ENCODE data around the gene GRXCR2. TPM values are rescaled to one million over a fixed set of nuclear protein-coding genes. Genes with fewer than 3 reads are reported as not detected.
"Not testable (repeated sequence)": the region's sequence is repeated elsewhere in the genome, so short reads cannot be mapped to it uniquely, and the experiment has no call there.

Gene GRXCR2
- total RNA-seq, 1 donor from 2014 or later: not detected

DNA sequence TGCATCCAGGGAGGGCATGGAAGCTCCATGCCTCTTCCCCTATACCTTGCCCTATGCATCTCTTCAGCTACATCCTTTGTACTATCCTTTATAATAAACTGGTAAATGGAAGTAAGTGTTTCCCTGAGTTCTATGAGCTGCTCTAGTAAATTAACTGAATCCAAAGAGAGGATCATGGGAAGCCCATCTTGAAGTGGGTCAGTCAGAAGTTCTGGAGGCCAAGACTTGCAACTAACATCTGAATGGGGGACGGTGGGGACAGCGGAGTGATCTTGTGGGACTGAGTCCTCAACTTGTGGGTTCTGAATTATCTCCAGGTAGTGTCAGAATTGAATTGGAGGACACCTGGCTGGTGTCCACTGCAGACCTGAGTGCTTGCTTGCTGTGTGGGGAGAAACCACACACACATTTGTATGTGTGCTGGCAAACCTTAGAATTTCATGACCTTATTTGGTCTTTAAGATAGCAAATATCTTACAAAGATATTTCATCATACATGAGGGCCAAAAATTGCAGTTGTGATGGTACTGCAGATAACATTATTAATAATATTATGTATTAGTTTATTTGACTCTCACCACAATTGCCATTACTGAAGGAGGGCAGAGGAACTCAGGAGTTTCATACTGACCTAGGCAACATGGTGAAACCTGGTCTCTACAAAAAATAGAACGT is 32.2 kb downstream of the GRXCR2 start:
- ATAC-seq (no peak), DNase-seq (ENCODE audit: low spot score) (no peak)

- DNase-seq (ENCODE audit: low spot score) (no peak), ATAC-seq (no peak)
Observed at GRCh38 chr5:145838276-145838675, 34.5 kb downstream of the GRXCR2 start.

DNA sequence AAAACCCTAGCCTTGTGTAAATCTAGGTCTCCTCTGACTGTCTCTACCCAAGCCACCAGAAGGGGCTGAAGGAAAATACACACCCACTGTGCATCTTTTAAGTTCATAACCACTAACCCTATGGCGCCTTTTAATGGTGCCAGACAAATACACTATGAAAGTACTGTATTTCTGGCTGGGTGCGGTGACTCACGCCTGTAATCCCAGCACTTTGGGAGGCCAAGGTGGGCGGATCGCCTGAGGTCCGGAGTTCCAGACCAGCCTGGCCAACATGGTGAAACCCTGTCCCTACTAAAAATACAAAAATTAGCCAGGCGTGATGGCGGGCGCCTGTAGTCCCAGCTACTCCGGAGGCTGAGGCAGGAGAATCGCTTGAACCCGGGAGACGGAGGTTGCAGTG is 36.6 kb downstream of the GRXCR2 start:
- not testable (repeated sequence) for ATAC-seq; DNase-seq (ENCODE audit: low spot score)

DNA sequence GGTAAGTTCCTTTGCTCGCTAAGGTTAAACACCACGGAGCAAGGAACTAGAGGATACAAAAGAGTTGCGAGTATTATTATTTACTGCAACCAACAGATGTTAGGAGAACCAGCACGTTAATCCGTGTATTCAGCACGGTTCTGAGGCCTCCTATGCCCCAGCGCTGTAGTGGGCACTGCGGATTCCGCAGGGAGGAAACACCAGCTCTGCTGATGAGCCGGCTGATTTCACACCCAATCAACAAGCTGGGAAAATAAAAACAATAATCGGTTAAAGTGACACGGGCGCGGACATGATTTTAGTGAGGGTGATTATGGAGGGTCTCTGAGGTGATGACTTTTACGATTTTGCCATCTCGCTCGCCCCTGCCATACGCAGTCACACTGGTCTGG is 37.0 kb downstream of the GRXCR2 start:
- DNase-seq (ENCODE audit: low spot score): no peak
- ATAC-seq: no peak

DNA sequence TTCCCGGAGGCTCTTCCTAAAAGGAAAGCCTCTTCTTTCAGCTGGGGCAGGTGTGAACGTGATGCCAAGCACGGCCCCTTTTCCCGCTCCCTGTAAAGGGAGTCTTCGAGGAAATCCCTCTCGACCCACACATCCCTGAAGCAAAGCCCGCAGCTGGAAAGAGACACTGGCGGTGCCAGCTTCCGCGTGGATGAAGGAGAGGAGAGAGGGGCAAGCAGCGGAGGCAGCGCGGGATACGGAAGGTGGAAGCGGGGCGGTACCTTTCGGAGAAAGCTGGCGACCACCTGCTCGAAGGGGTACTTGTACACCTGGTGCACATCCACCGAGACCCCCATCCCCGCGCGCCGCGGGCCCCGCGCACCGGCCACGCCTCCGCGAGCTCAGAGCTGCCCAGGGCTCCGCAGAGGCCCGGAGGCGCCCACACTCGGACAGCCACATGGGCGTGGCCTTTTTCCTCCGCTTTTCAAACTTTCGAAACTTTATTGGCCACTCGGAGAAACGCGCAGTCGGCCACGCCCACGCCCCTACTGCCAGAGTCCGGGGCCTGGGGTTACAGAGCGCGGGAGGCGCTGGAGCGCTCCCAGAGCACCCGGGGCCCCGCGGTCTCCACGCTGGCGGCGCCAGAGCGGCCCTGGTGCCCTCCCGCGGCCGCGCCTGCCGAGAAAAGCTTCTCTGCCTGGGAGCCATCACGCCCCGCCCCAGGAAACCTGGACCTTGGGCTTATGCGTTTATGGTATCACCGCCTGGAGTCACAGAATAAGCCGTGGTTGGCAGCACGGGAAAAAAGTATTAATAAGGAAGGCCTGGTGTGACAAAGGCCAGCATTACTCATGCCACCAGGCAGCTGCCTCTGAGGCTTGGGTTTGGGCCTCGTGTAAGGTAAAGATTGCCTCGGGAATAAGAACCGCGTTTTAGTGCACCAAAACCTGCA is 37.6 kb downstream of the GRXCR2 start, which contains the start of gene PRELID2:
Gene PRELID2, minus strand, starts transcription at position 426 of the 931 bp plus-strand sequence. Its CDS starts 91 bp downstream, at position 335.
- peak; percentile 93 for DNase-seq (ENCODE audit: low spot score)
- peak; percentile 94 for ATAC-seq

DNA sequence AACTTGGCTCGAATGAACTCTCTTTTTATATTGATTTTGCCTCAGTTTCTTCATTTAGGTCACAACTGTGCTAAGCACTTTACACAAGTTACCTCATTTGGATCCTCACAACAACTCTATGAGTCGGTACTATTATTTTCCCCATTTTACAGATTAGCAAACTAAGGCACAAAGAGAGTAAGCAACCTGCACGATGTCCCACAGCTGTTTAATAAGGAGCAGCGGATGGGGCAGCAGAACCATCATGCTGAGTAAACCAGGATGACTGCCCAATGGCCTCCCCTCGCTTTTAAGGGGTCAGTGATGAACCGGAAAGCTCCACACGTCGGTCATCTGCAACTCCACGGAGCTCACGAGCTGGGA is 38.3 kb downstream of the GRXCR2 start:
- ATAC-seq: no peak
- no peak for DNase-seq (ENCODE audit: low spot score)

- ATAC-seq (no peak), DNase-seq (ENCODE audit: low spot score) (no peak)
Observed at GRCh38 chr5:145833631-145834200, 39.1 kb downstream of the GRXCR2 start.

GRCh38 chr5:145830594-145830993 is 42.2 kb downstream of the GRXCR2 start:
- ATAC-seq (no peak), DNase-seq (ENCODE audit: low spot score) (no peak)

DNA sequence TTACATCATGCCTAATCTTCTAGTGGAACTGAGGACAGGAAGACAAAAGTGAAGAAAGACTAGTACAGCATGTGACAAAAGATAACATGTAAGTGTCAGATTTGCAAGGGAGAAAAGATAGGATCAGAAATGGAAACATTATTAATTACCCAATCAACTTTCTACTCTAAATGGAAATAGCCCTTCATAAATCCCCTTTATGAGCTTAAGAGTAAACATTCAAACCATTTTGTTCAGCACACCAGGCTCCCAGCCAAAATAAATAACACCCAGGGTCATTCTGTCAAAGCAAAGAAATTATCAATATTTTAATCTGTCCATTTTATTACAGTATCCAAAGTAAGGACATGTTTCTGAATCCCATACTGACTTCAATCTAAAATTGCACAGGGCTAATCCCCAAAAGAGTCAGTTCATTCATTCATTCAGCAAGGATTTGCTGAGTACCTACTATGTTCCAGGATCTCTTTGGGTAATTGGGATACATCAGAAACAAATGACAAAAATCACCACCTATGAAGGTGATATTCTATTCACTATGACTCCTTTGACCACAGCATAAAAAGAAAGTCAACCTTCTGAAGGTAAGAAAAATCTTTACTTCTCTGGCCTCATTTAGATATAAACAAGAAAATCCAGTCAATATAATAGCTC is 43.0 kb downstream of the GRXCR2 start:
- peak; percentile 36 for ATAC-seq

GRCh38 chr5:145826895-145827674 is 45.7 kb downstream of the GRXCR2 start:
- DNase-seq (ENCODE audit: low spot score) (peak; percentile 63), ATAC-seq (peak; percentile 80)

More for the DNA sequence above, 43.0 kb downstream of the GRXCR2 start:
- DNase-seq (ENCODE audit: low spot score): no peak

GRCh38 chr5:145825751-145826180 is 47.0 kb downstream of the GRXCR2 start:
- no peak for DNase-seq (ENCODE audit: low spot score)
- peak; percentile 70 for ATAC-seq

DNA sequence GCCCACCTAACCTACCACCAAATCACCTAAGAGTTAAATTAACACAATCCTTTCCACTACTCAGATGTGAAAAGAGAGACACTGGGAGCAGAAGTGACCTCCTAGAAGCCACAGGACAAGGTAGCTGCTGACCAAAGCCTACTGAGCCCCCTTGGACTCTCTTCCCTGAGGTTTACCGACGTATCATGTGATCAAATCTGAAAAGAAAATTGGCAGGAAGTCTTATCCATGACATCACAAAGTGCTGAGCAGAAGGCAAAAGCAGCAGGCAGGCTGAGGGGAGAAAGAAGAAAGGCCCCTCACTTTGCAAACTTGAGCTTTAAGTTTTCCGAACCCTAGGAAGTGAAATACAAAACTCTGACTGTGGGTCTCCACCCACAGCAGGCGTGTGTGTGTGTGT is 48.8 kb downstream of the GRXCR2 start:
- DNase-seq (ENCODE audit: low spot score) (no peak), ATAC-seq (peak; percentile 40)

GRCh38 chr5:145818604-145819003 is 54.2 kb downstream of the GRXCR2 start:
- DNase-seq (ENCODE audit: low spot score) (no peak), ATAC-seq (no peak)

- ATAC-seq (no peak), DNase-seq (ENCODE audit: low spot score) (no peak)
Observed at GRCh38 chr5:145812877-145813276, 59.9 kb downstream of the GRXCR2 start.

- ATAC-seq (peak; percentile 86), DNase-seq (ENCODE audit: low spot score) (no peak)
Observed at GRCh38 chr5:145811834-145812625, 60.8 kb downstream of the GRXCR2 start.

All from left lobe of liver (tissue), 2 donors.